CD8-positive, alpha-beta memory T cell (primary cell): ENCODE measurements around the gene DRC1. TPM values are rescaled to one million over a fixed set of nuclear protein-coding genes. Genes with fewer than 3 reads are reported as not detected.

Source experiments
- CTCF ChIA-PET: fragments of 350-600 bp; sonication (Branson Sonifier 250); formaldehyde crosslinking; loops from one replicate; lab custom pipeline; 2021; ENCODE audit warnings: antibody characterized with exemption; lab: Charles Lee
- POLR2A ChIA-PET: fragments of 350-600 bp; sonication (Branson Sonifier 250); formaldehyde crosslinking; loops from one replicate; lab custom pipeline; 2021; ENCODE audit warnings: antibody characterized with exemption; lab: Charles Lee
- DNase-seq, 5 donors: peaks; one replicate each; pipeline versions ENCODE4 v3.0.0 to v3.0.0-alpha.2; 2020 to 2022; ENCODE audit warnings: mixed read lengths in 1 of 5
- H3K27ac ChIP-seq: one replicate; pipeline ENCODE4 v1.7.0; 2013; ENCODE audit warnings: low read depth, mild to moderate bottlenecking, low read length, moderate library complexity
- H3K27me3 ChIP-seq: 2 replicates; pipeline ENCODE4 v1.7.0; 2013; ENCODE audit warnings: low read length, mild to moderate bottlenecking; ENCODE audit not compliant: insufficient read depth, poor library complexity, severe bottlenecking
- H3K36me3 ChIP-seq: 2 replicates; pipeline ENCODE4 v1.7.0; 2013; ENCODE audit warnings: mild to moderate bottlenecking, low read length, moderate library complexity; ENCODE audit not compliant: insufficient read depth
- H3K4me1 ChIP-seq: 2 replicates; pipeline ENCODE4 v1.7.0; 2013; ENCODE audit warnings: mild to moderate bottlenecking, low read length, moderate library complexity; ENCODE audit not compliant: insufficient read depth
- H3K4me3 ChIP-seq: 2 replicates; pipeline ENCODE4 v1.7.0; 2013; ENCODE audit warnings: mild to moderate bottlenecking, low read length
- H3K9me3 ChIP-seq: 2 replicates; pipeline ENCODE4 v1.7.0; 2013; ENCODE audit warnings: mild to moderate bottlenecking, low read length
- H3K27ac Mint-ChIP-seq, 8 donors: one replicate each; pipeline ENCODE4 v1.8.0; 2020 to 2021; ENCODE audit warnings: mixed read lengths in 8 of 8, mild to moderate bottlenecking in 6 of 8, inconsistent platforms in 3 of 8, moderate library complexity in 3 of 8
- H3K27me3 Mint-ChIP-seq, 2 donors: one replicate each; pipeline ENCODE4 v1.8.0; 2020 to 2021; ENCODE audit warnings: mixed read lengths in 2 of 2, mild to moderate bottlenecking in 1 of 2, moderate library complexity in 1 of 2
- H3K36me3 Mint-ChIP-seq, 3 donors: one replicate each; pipeline ENCODE4 v1.8.0; 2020 to 2021; ENCODE audit warnings: mixed read lengths in 3 of 3, inconsistent platforms in 1 of 3, mild to moderate bottlenecking in 1 of 3
- H3K4me1 Mint-ChIP-seq, 3 donors: one replicate each; pipeline ENCODE4 v1.8.0; 2020 to 2021; ENCODE audit warnings: mixed read lengths in 3 of 3, inconsistent platforms in 1 of 3, mild to moderate bottlenecking in 1 of 3
- H3K4me3 Mint-ChIP-seq, 7 donors: one replicate each; pipeline ENCODE4 v1.8.0; 2020 to 2021; ENCODE audit warnings: mixed read lengths in 7 of 7, mild to moderate bottlenecking in 6 of 7, moderate library complexity in 4 of 7, inconsistent platforms in 2 of 7
- H3K9me3 Mint-ChIP-seq, 5 donors: one replicate each; pipeline ENCODE4 v1.8.0; 2020 to 2022; ENCODE audit warnings: mixed read lengths in 5 of 5, mild to moderate bottlenecking in 3 of 5, moderate library complexity in 2 of 5, inconsistent platforms in 1 of 5
- polyA plus RNA-seq: library from polyadenylated mRNA; unstranded; fragments of 300-500 nt; fragmentation: Illumina TruSeq; gene quantifications from one replicate; pipeline ENCODE4 v1.2.3, GENCODE V29; 2021
- total RNA-seq, 2 experiments: library from RNA; stranded (reverse); gene quantifications; one replicate each; pipeline ENCODE4 v1.2.3, GENCODE V29; 2021

The DRC1 gene
- total and polyA plus RNA-seq, 3 experiments from 2014 or later = not detected

GRCh38 chr2:26484579-26484978, 82.9 kb downstream of the DRC1 start:
- ChIA-PET POLR2A (no interaction called here), CTCF (no interaction called here)
- H3K4me3 Mint-ChIP-seq = no peak overlapping the region

GRCh38 chr2:26485099-26485498, 83.4 kb downstream of the DRC1 start:
- H3K9me3 ChIP-seq = no peaks in the 10 kb centered on the region
- Mint-ChIP-seq H3K36me3 (no peaks in the 10 kb centered on the region), H3K27me3 (peaks cover 2 to 4% of the 10 kb centered on the region in 2 donors), H3K9me3 (no peaks in the 10 kb centered on the region), H3K27ac (no peak overlapping the region), H3K4me3 (no peak overlapping the region), H3K4me1 (no peaks in the 10 kb centered on the region)
- no peak for DNase-seq
- H3K27me3 ChIP-seq = no peaks in the 10 kb centered on the region
- H3K4me1 ChIP-seq = no peaks in the 10 kb centered on the region
- CTCF ChIA-PET = no interaction called here
- no peak overlapping the region for H3K4me3 ChIP-seq
- H3K27ac ChIP-seq = no peak overlapping the region
- no peaks in the 10 kb centered on the region for H3K36me3 ChIP-seq
- POLR2A ChIA-PET = no interaction called here

More at GRCh38 chr2:26484579-26484978, 82.9 kb downstream of the DRC1 start:
- H3K27me3 ChIP-seq = no peaks in the 10 kb centered on the region
- H3K4me3 ChIP-seq = no peak overlapping the region
- H3K9me3 Mint-ChIP-seq = no peaks in the 10 kb centered on the region
- H3K4me1 Mint-ChIP-seq = no peaks in the 10 kb centered on the region
- H3K36me3 ChIP-seq = no peaks in the 10 kb centered on the region
- no peak overlapping the region for H3K27ac ChIP-seq
- H3K27me3 Mint-ChIP-seq = peaks cover 2 to 4% of the 10 kb centered on the region in 2 donors
- H3K9me3 ChIP-seq = no peaks in the 10 kb centered on the region
- H3K4me1 ChIP-seq = no peaks in the 10 kb centered on the region
- no peaks in the 10 kb centered on the region for H3K36me3 Mint-ChIP-seq
- no peak for DNase-seq
- no peak overlapping the region for H3K27ac Mint-ChIP-seq

- Histone ChIP-seq H3K27ac (no peak overlapping the region), H3K4me1 (no peaks in the 10 kb centered on the region), H3K4me3 (no peak overlapping the region), H3K9me3 (no peaks in the 10 kb centered on the region), H3K27me3 (no peaks in the 10 kb centered on the region), H3K36me3 (no peaks in the 10 kb centered on the region)
- no peak overlapping the region for H3K27ac Mint-ChIP-seq
- peaks cover 2 to 4% of the 10 kb centered on the region in 2 donors for H3K27me3 Mint-ChIP-seq
- no peaks in the 10 kb centered on the region for H3K9me3 Mint-ChIP-seq
- H3K4me3 Mint-ChIP-seq = no peak overlapping the region
- DNase-seq = no peak
- POLR2A ChIA-PET = no interaction called here
- no peaks in the 10 kb centered on the region for H3K36me3 Mint-ChIP-seq
- no peaks in the 10 kb centered on the region for H3K4me1 Mint-ChIP-seq
- CTCF ChIA-PET = no interaction called here
These were observed 84.2 kb downstream of the DRC1 start for GRCh38 chr2:26485725-26486418.

GRCh38 chr2:26486789-26487188, 85.1 kb downstream of the DRC1 start:
- Histone ChIP-seq H3K4me1 (no peaks in the 10 kb centered on the region), H3K36me3 (no peaks in the 10 kb centered on the region), H3K9me3 (no peaks in the 10 kb centered on the region), H3K27me3 (no peaks in the 10 kb centered on the region), H3K4me3 (no peak overlapping the region), H3K27ac (no peak overlapping the region)
- ChIA-PET POLR2A (no interaction called here), CTCF (no interaction called here)
- Mint-ChIP-seq H3K4me1 (no peaks in the 10 kb centered on the region), H3K4me3 (no peak overlapping the region), H3K9me3 (no peaks in the 10 kb centered on the region), H3K36me3 (no peaks in the 10 kb centered on the region), H3K27me3 (peaks cover 2 to 4% of the 10 kb centered on the region in 2 donors), H3K27ac (no peak overlapping the region)
- no peak for DNase-seq

GRCh38 chr2:26487192-26487591, 85.5 kb downstream of the DRC1 start:
- no peaks in the 10 kb centered on the region for H3K9me3 Mint-ChIP-seq
- no peaks in the 10 kb centered on the region for H3K4me1 Mint-ChIP-seq
- Histone ChIP-seq H3K36me3 (no peaks in the 10 kb centered on the region), H3K27ac (no peak overlapping the region), H3K9me3 (no peaks in the 10 kb centered on the region), H3K4me1 (no peaks in the 10 kb centered on the region), H3K4me3 (no peak overlapping the region), H3K27me3 (no peaks in the 10 kb centered on the region)
- peaks cover 2 to 4% of the 10 kb centered on the region in 2 donors for H3K27me3 Mint-ChIP-seq
- no peak overlapping the region for H3K4me3 Mint-ChIP-seq
- H3K27ac Mint-ChIP-seq = no peak overlapping the region
- POLR2A ChIA-PET = no interaction called here
- no peaks in the 10 kb centered on the region for H3K36me3 Mint-ChIP-seq
- DNase-seq = no peak
- CTCF ChIA-PET = no interaction called here

GRCh38 chr2:26488463-26489212, 86.9 kb downstream of the DRC1 start:
- H3K4me1 ChIP-seq = no peaks in the 10 kb centered on the region
- H3K9me3 ChIP-seq = no peaks in the 10 kb centered on the region
- ChIA-PET POLR2A (no interaction called here), CTCF (no interaction called here)
- no peaks in the 10 kb centered on the region for H3K36me3 Mint-ChIP-seq
- no peak for DNase-seq
- H3K27ac Mint-ChIP-seq = no peak overlapping the region
- no peaks in the 10 kb centered on the region for H3K36me3 ChIP-seq
- H3K4me3 ChIP-seq = no peak overlapping the region
- H3K9me3 Mint-ChIP-seq = no peaks in the 10 kb centered on the region
- H3K27ac ChIP-seq = no peak overlapping the region
- H3K27me3 Mint-ChIP-seq = peaks cover 2 to 4% of the 10 kb centered on the region in 2 donors
- peaks cover 0 to 4% (median 2%) of the 10 kb centered on the region in 3 donors for H3K4me1 Mint-ChIP-seq
- no peaks in the 10 kb centered on the region for H3K27me3 ChIP-seq
- H3K4me3 Mint-ChIP-seq = no peak overlapping the region

- peaks cover 2 to 4% of the 10 kb centered on the region in 2 donors for H3K27me3 Mint-ChIP-seq
- Histone ChIP-seq H3K4me1 (no peaks in the 10 kb centered on the region), H3K27ac (no peak overlapping the region), H3K9me3 (no peaks in the 10 kb centered on the region), H3K27me3 (no peaks in the 10 kb centered on the region), H3K4me3 (no peak overlapping the region), H3K36me3 (no peaks in the 10 kb centered on the region)
- no peak for DNase-seq
- H3K27ac Mint-ChIP-seq = no peak overlapping the region
- H3K4me3 Mint-ChIP-seq = no peak overlapping the region
- POLR2A ChIA-PET = no interaction called here
- no peaks in the 10 kb centered on the region for H3K36me3 Mint-ChIP-seq
- no peaks in the 10 kb centered on the region for H3K9me3 Mint-ChIP-seq
- peaks cover 0 to 8% (median 4%) of the 10 kb centered on the region in 3 donors for H3K4me1 Mint-ChIP-seq
- CTCF ChIA-PET = no interaction called here
These were observed 87.6 kb downstream of the DRC1 start for GRCh38 chr2:26489213-26489850.

GRCh38 chr2:26491563-26492167, 89.9 kb downstream of the DRC1 start:
- H3K27me3 ChIP-seq = no peaks in the 10 kb centered on the region
- Mint-ChIP-seq H3K27me3 (peaks cover 0 to under 1% of the 10 kb centered on the region in 2 donors), H3K36me3 (no peaks in the 10 kb centered on the region), H3K4me1 (peaks cover 0 to 8% (median 4%) of the 10 kb centered on the region in 3 donors), H3K27ac (no peak overlapping the region), H3K4me3 (no peak overlapping the region), H3K9me3 (no peaks in the 10 kb centered on the region)
- H3K4me1 ChIP-seq = no peaks in the 10 kb centered on the region
- no peak overlapping the region for H3K27ac ChIP-seq
- DNase-seq = no peak
- H3K36me3 ChIP-seq = no peaks in the 10 kb centered on the region
- CTCF ChIA-PET = interaction anchor here (2.5 kb wide), 1 partner anchor 12 kb away, joined by 11 read pairs; no protein-coding TSS in a partner anchor
- POLR2A ChIA-PET = no interaction called here
- no peak overlapping the region for H3K4me3 ChIP-seq
- H3K9me3 ChIP-seq = no peaks in the 10 kb centered on the region
